ENCODE measurements around the gene TNNT2. TPM values are rescaled to one million over a fixed set of nuclear protein-coding genes. Genes with fewer than 3 reads are reported as not detected.

TNNT2 gene
- total and polyA plus RNA-seq, 4 donors, result 0.17 to 0.28 (median 0.25) TPM; not detected in 1

GRCh38 chr1:201350361-201350725 is 27.1 kb downstream of the TNNT2 start:
- Histone ChIP-seq H3K9me3 (ENCODE audit: control insufficient read depth in 4 of 4, low read length in 3 of 4) (no peaks in the 10 kb centered on the region), H3K36me3 (ENCODE audit: control insufficient read depth in 4 of 4, insufficient read depth in 3 of 4, low read depth in 1 of 4, low read length in 3 of 4) (no peaks in the 10 kb centered on the region), H3K4me3 (ENCODE audit: low read depth in 1 of 3, low read length in 3 of 3) (no peak overlapping the region), H3K27me3 (ENCODE audit: control insufficient read depth in 4 of 4, insufficient read depth in 4 of 4, low read length in 3 of 4) (peaks cover 0 to 2% (median 0%) of the 10 kb centered on the region in 4 donors), H3K9ac (ENCODE audit: low read depth in 1 of 2, low read length in 2 of 2) (no peak overlapping the region), H3K27ac (ENCODE audit: low read depth in 1 of 2, low read length in 2 of 2) (no peak overlapping the region), H3K4me1 (ENCODE audit: control insufficient read depth in 4 of 4, insufficient read depth in 4 of 4, low read length in 3 of 4) (no peaks in the 10 kb centered on the region)
- WGBS, result 64% methylated on average over 2 of the region's 2 CpGs
- DNase-seq (ENCODE audit: low spot score), result no peak
- TF ChIP-seq YY1 (IDR thresholded peaks at IDR 0.05), result no peak
- TF ChIP-seq, protein P1, sequence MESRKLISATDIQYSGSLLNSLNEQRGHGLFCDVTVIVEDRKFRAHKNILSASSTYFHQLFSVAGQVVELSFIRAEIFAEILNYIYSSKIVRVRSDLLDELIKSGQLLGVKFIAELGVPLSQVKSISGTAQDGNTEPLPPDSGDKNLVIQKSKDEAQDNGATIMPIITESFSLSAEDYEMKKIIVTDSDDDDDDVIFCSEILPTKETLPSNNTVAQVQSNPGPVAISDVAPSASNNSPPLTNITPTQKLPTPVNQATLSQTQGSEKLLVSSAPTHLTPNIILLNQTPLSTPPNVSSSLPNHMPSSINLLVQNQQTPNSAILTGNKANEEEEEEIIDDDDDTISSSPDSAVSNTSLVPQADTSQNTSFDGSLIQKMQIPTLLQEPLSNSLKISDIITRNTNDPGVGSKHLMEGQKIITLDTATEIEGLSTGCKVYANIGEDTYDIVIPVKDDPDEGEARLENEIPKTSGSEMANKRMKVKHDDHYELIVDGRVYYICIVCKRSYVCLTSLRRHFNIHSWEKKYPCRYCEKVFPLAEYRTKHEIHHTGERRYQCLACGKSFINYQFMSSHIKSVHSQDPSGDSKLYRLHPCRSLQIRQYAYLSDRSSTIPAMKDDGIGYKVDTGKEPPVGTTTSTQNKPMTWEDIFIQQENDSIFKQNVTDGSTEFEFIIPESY (IDR thresholded peaks at IDR 0.05), result no peak

- Histone ChIP-seq H3K27me3 (ENCODE audit: control insufficient read depth in 4 of 4, insufficient read depth in 4 of 4, low read length in 3 of 4) (no peaks in the 10 kb centered on the region), H3K36me3 (ENCODE audit: control insufficient read depth in 4 of 4, insufficient read depth in 3 of 4, low read depth in 1 of 4, low read length in 3 of 4) (no peaks in the 10 kb centered on the region), H3K9me3 (ENCODE audit: control insufficient read depth in 4 of 4, low read length in 3 of 4) (no peaks in the 10 kb centered on the region), H3K4me1 (ENCODE audit: control insufficient read depth in 4 of 4, insufficient read depth in 4 of 4, low read length in 3 of 4) (no peaks in the 10 kb centered on the region), H3K4me3 (ENCODE audit: low read depth in 1 of 3, low read length in 3 of 3) (no peak overlapping the region), H3K27ac (ENCODE audit: low read depth in 1 of 2, low read length in 2 of 2) (no peak overlapping the region), H3K9ac (ENCODE audit: low read depth in 1 of 2, low read length in 2 of 2) (no peak overlapping the region)
- WGBS, result 84% methylated on average over 4 of the region's 4 CpGs
- DNase-seq (ENCODE audit: low spot score), result no peak
- TF ChIP-seq, protein P2, sequence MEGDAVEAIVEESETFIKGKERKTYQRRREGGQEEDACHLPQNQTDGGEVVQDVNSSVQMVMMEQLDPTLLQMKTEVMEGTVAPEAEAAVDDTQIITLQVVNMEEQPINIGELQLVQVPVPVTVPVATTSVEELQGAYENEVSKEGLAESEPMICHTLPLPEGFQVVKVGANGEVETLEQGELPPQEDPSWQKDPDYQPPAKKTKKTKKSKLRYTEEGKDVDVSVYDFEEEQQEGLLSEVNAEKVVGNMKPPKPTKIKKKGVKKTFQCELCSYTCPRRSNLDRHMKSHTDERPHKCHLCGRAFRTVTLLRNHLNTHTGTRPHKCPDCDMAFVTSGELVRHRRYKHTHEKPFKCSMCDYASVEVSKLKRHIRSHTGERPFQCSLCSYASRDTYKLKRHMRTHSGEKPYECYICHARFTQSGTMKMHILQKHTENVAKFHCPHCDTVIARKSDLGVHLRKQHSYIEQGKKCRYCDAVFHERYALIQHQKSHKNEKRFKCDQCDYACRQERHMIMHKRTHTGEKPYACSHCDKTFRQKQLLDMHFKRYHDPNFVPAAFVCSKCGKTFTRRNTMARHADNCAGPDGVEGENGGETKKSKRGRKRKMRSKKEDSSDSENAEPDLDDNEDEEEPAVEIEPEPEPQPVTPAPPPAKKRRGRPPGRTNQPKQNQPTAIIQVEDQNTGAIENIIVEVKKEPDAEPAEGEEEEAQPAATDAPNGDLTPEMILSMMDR (IDR thresholded peaks at IDR 0.05; ENCODE audit: low read depth, low read length, missing input control), result no peak
- TF ChIP-seq JUND (IDR thresholded peaks at IDR 0.05), result no peak
- TF ChIP-seq HNF4A (conservative IDR thresholded peaks at IDR 0.05), result no peak
- no peak for TF ChIP-seq RAD21 (IDR thresholded peaks at IDR 0.05)
- no peak for TF ChIP-seq REST (IDR thresholded peaks at IDR 0.05)
- TF ChIP-seq FOXA2 (IDR thresholded peaks at IDR 0.05), result no peak
- TF ChIP-seq, protein P1 (IDR thresholded peaks at IDR 0.05), result no peak
Observed at GRCh38 chr1:201349092-201349491, 28.4 kb downstream of the TNNT2 start.
